Lower leg skin (tissue), 4 donors: Measurements from ENCODE around the gene INTS3. TPM values are rescaled to one million over a fixed set of nuclear protein-coding genes. Genes with fewer than 3 reads are reported as not detected.

Experiments
- DNase-seq, 2 donors: peaks; one replicate each; pipeline ENCODE4 v3.0.0-alpha.2; 2019; ENCODE audit warnings: low spot score in 2 of 2
- H3K4me3 ChIP-seq: fragments of 200-600 bp; sonication (generic); 2 replicates; pipeline ENCODE4 v1.5.1; 2017; ENCODE audit warnings: mild to moderate bottlenecking, low read depth; ENCODE audit not compliant: poor library complexity, severe bottlenecking
- CTCF ChIP-seq, 3 donors: fragments of 450-650 bp; IDR thresholded peaks; one replicate each; pipeline ENCODE4 v1.5.1; 2016; ENCODE audit warnings: antibody characterized with exemption in 3 of 3, mild to moderate bottlenecking in 3 of 3, moderate library complexity in 2 of 3
- POLR2A ChIP-seq, 2 donors: fragments of 450-650 bp; IDR thresholded peaks; one replicate each; pipeline ENCODE4 v1.6.1; 2016 to 2017; ENCODE audit warnings: antibody characterized with exemption in 2 of 2, mild to moderate bottlenecking in 1 of 2, moderate library complexity in 1 of 2
- WGBS, 2 donors: methylation state at CpG; one replicate each; pipeline ENCODE4 v1.1.5; 2018; 5-methylcytosine and 5-hydroxymethylcytosine counted together
- intact Hi-C: fragments of 100-400 bp; cut with DNase I; formaldehyde crosslinking; loops from one replicate; pipeline ENCODE4 v1.15.0; 2023; ENCODE audit warnings: low total_unique reads
- total RNA-seq, 4 donors: library from RNA; depleted of rRNA; stranded (reverse); fragments of >200 nt; gene quantifications; one replicate each; pipeline ENCODE4 v1.1.0, GENCODE V29; 2016

INTS3 gene
- total RNA-seq, 4 donors from 2014 or later: 28.0 to 31.5 (median 29.6) TPM

- WGBS, 2 donors: 90 to 92% methylated on average over 3 of the region's 3 CpGs
- intact Hi-C loops: no loop called here
- no peak for TF ChIP-seq POLR2A (IDR thresholded peaks at IDR 0.05)
- no peak for TF ChIP-seq CTCF (IDR thresholded peaks at IDR 0.05)
- no peak overlapping the region for H3K4me3 ChIP-seq
- no peak for DNase-seq
These were observed 7.2 kb downstream of the INTS3 start for GRCh38 chr1:153735090-153735420.

- no peak for TF ChIP-seq POLR2A (IDR thresholded peaks at IDR 0.05)
- no peak for TF ChIP-seq CTCF (IDR thresholded peaks at IDR 0.05)
- WGBS, 2 donors: 56 to 64% methylated on average over 2 of the region's 2 CpGs
- intact Hi-C loops: loop anchor here (10.0 kb wide), 1 partner anchor 57 kb away; no protein-coding TSS in a partner anchor
- no peak for DNase-seq
- H3K4me3 ChIP-seq: no peak overlapping the region
These were observed 14.1 kb downstream of the INTS3 start for GRCh38 chr1:153741986-153742385.

- no peak for TF ChIP-seq POLR2A (IDR thresholded peaks at IDR 0.05)
- TF ChIP-seq CTCF (IDR thresholded peaks at IDR 0.05): no peak
- WGBS, 2 donors: 46 to 50% methylated on average over 5 of the region's 5 CpGs
- no peak for DNase-seq
- no peak overlapping the region for H3K4me3 ChIP-seq
- intact Hi-C loops: loop anchor here (10.0 kb wide), 1 partner anchor 58 kb away; no protein-coding TSS in a partner anchor
These were observed 14.7 kb downstream of the INTS3 start for GRCh38 chr1:153742411-153743142.

- DNase-seq: no peak
- 95 to 98% methylated on average over 2 of the region's 2 CpGs for WGBS, 2 donors
- TF ChIP-seq POLR2A (IDR thresholded peaks at IDR 0.05): no peak
- no peak for TF ChIP-seq CTCF (IDR thresholded peaks at IDR 0.05)
- intact Hi-C loops: loop anchor here (10.0 kb wide), 1 partner anchor 61 kb away; no protein-coding TSS in a partner anchor
- H3K4me3 ChIP-seq: no peak overlapping the region
These were observed 17.6 kb downstream of the INTS3 start for GRCh38 chr1:153745417-153745816.

- intact Hi-C loops: loop anchor here (10.0 kb wide), 1 partner anchor 61 kb away; no protein-coding TSS in a partner anchor
- no peak for DNase-seq
- TF ChIP-seq POLR2A (IDR thresholded peaks at IDR 0.05): no peak
- no peak for TF ChIP-seq CTCF (IDR thresholded peaks at IDR 0.05)
- 87 to 99% methylated on average over 13 of the region's 13 CpGs for WGBS, 2 donors
- no peak overlapping the region for H3K4me3 ChIP-seq
These were observed 18.3 kb downstream of the INTS3 start for GRCh38 chr1:153746174-153746573.
